H9 (cell line): ENCODE measurements around the gene OTP. TPM values are rescaled to one million over a fixed set of nuclear protein-coding genes. Genes with fewer than 3 reads are reported as not detected.

Source experiments
- DNase-seq: peaks from one replicate; pipeline ENCODE4 v3.0.0-alpha.2; 2017
- H2AFZ ChIP-seq: one replicate; pipeline ENCODE4 v1.6.1; 2013; ENCODE audit warnings: mild to moderate bottlenecking, low read length, control low read depth, moderate library complexity
- H2AK5ac ChIP-seq: 2 replicates; pipeline ENCODE4 v1.6.1; 2013; ENCODE audit warnings: low read length, control low read depth, mixed read lengths; ENCODE audit not compliant: insufficient read length
- H2BK120ac ChIP-seq: one replicate; pipeline ENCODE4 v1.6.1; 2013; ENCODE audit warnings: low read depth, mild to moderate bottlenecking, low read length, control low read depth, inconsistent platforms; ENCODE audit not compliant: poor library complexity, severe bottlenecking
- H2BK12ac ChIP-seq: 2 replicates; pipeline ENCODE4 v1.6.1; 2013; ENCODE audit warnings: low read length, control low read depth, mixed read lengths, low read depth; ENCODE audit not compliant: insufficient read length
- H2BK15ac ChIP-seq: 2 replicates; pipeline ENCODE4 v1.6.1; 2013; ENCODE audit warnings: low read depth, low read length, control low read depth
- H2BK20ac ChIP-seq: one replicate; pipeline ENCODE4 v1.6.1; 2013; ENCODE audit warnings: low read depth, mild to moderate bottlenecking, low read length, control low read depth, inconsistent platforms; ENCODE audit not compliant: poor library complexity, severe bottlenecking
- H2BK5ac ChIP-seq: 2 replicates; pipeline ENCODE4 v1.6.1; 2013; ENCODE audit warnings: low read length, control low read depth, mixed read lengths; ENCODE audit not compliant: insufficient read length
- H3K14ac ChIP-seq: 2 replicates; pipeline ENCODE4 v1.6.1; 2013; ENCODE audit warnings: low read length, control low read depth; ENCODE audit not compliant: insufficient read depth
- H3K18ac ChIP-seq: 2 replicates; pipeline ENCODE4 v1.6.1; 2013; ENCODE audit warnings: low read depth, mild to moderate bottlenecking, mixed read lengths, low read length, control low read depth; ENCODE audit not compliant: insufficient read length
- H3K23ac ChIP-seq: 2 replicates; pipeline ENCODE4 v1.6.1; 2013; ENCODE audit warnings: low read length, control low read depth, mixed read lengths, low read depth; ENCODE audit not compliant: insufficient read length
- H3K23me2 ChIP-seq: 2 replicates; pipeline ENCODE4 v1.6.1; 2013; ENCODE audit warnings: low read depth, mild to moderate bottlenecking, mixed read lengths, low read length, control low read depth; ENCODE audit not compliant: insufficient read length, poor library complexity, severe bottlenecking
- H3K27ac ChIP-seq: 2 replicates; pipeline ENCODE4 v1.5.1; 2013; ENCODE audit warnings: low read length, control low read depth, mixed read lengths, low read depth; ENCODE audit not compliant: insufficient read length
- H3K27me3 ChIP-seq: 2 replicates; pipeline ENCODE4 v1.6.1; 2013; ENCODE audit warnings: low read length, control low read depth, inconsistent platforms; ENCODE audit not compliant: insufficient read depth
- H3K4ac ChIP-seq: 2 replicates; pipeline ENCODE4 v1.6.1; 2013; ENCODE audit warnings: low read depth, mild to moderate bottlenecking, control low read depth, inconsistent platforms, low read length, moderate library complexity
- H3K4me1 ChIP-seq: 2 replicates; pipeline ENCODE4 v1.6.1; 2013; ENCODE audit warnings: low read length, control low read depth, inconsistent platforms; ENCODE audit not compliant: insufficient read depth
- H3K4me2 ChIP-seq: 2 replicates; pipeline ENCODE4 v1.6.1; 2013; ENCODE audit warnings: low read length, control low read depth, mixed read lengths; ENCODE audit not compliant: insufficient read length, insufficient read depth
- H3K56ac ChIP-seq: 2 replicates; pipeline ENCODE4 v1.6.1; 2013; ENCODE audit warnings: low read depth, mild to moderate bottlenecking, mixed read lengths, low read length, control low read depth; ENCODE audit not compliant: insufficient read length
- H3K79me1 ChIP-seq: 2 replicates; pipeline ENCODE4 v1.6.1; 2013; ENCODE audit warnings: low read depth, mild to moderate bottlenecking, moderate library complexity, low read length, control low read depth, inconsistent platforms; ENCODE audit not compliant: insufficient read depth, poor library complexity, severe bottlenecking
- H3K79me2 ChIP-seq: 2 replicates; pipeline ENCODE4 v1.6.1; 2013; ENCODE audit warnings: low read length, control low read depth, inconsistent platforms; ENCODE audit not compliant: insufficient read depth
- H3K9ac ChIP-seq: 2 replicates; pipeline ENCODE4 v1.6.1; 2013; ENCODE audit warnings: low read length, control low read depth, mixed read lengths; ENCODE audit not compliant: insufficient read length; ENCODE audit errors: extremely low read depth
- H3K9me3 ChIP-seq: one replicate; pipeline ENCODE4 v1.6.1; 2013; ENCODE audit warnings: low read depth, low read length, inconsistent platforms; ENCODE audit not compliant: control insufficient read depth
- H3T11ph ChIP-seq: one replicate; pipeline ENCODE4 v1.6.1; 2013; ENCODE audit warnings: mild to moderate bottlenecking, low read length, control low read depth, inconsistent platforms
- H4K20me1 ChIP-seq: one replicate; pipeline ENCODE4 v1.6.1; 2013; ENCODE audit not compliant: control insufficient read depth, insufficient read length, insufficient read depth
- H4K5ac ChIP-seq: 2 replicates; pipeline ENCODE4 v1.6.1; 2013; ENCODE audit warnings: low read depth, mild to moderate bottlenecking, mixed read lengths, low read length, control low read depth; ENCODE audit not compliant: insufficient read length
- H4K8ac ChIP-seq: replicated peaks from 2 replicates; pipeline ENCODE4 v1.6.1; 2013; ENCODE audit warnings: low read length, control low read depth, mixed read lengths, low read depth; ENCODE audit not compliant: insufficient read length
- H4K91ac ChIP-seq: 2 replicates; pipeline ENCODE4 v1.6.1; 2013; ENCODE audit warnings: low read depth, mild to moderate bottlenecking, moderate library complexity, mixed read lengths, low read length, control low read depth; ENCODE audit not compliant: insufficient read length
- H3K27ac Mint-ChIP-seq, 3 experiments: 2 replicates in 2 of 3; 3 replicates in 1 of 3; pipeline ENCODE4 v1.8.0; 2020 to 2021; ENCODE audit warnings: mixed read lengths in 3 of 3, mild to moderate bottlenecking in 1 of 3, moderate library complexity in 1 of 3
- H3K27me3 Mint-ChIP-seq: 2 replicates; pipeline ENCODE4 v1.8.0; 2021; ENCODE audit warnings: low read depth, mild to moderate bottlenecking, moderate library complexity, mixed read lengths
- H3K36me3 Mint-ChIP-seq, 3 experiments: 2 replicates in 2 of 3; 3 replicates in 1 of 3; pipeline ENCODE4 v1.8.0; 2020 to 2021; ENCODE audit warnings: low read depth in 3 of 3, mixed read lengths in 3 of 3; ENCODE audit not compliant: insufficient read depth in 1 of 3
- H3K4me1 Mint-ChIP-seq, 2 experiments: 2 replicates each; pipeline ENCODE4 v1.8.0; 2020; ENCODE audit warnings: mixed read lengths in 2 of 2
- H3K4me3 Mint-ChIP-seq, 2 experiments: 2 replicates in 1 of 2; 3 replicates in 1 of 2; pipeline ENCODE4 v1.8.0; 2020 to 2021; ENCODE audit warnings: mild to moderate bottlenecking in 2 of 2, mixed read lengths in 2 of 2, moderate library complexity in 1 of 2
- H3K9me3 Mint-ChIP-seq, 2 experiments: 2 replicates in 1 of 2; 3 replicates in 1 of 2; pipeline ENCODE4 v1.8.0; 2020; ENCODE audit warnings: mild to moderate bottlenecking in 2 of 2, mixed read lengths in 2 of 2, moderate library complexity in 1 of 2
- WGBS: extraction: QIAGEN DNeasy Blood & Tissue Kit; methylation state at CpG from one replicate; pipeline ENCODE4 v1.1.7; 2013; ENCODE audit warnings: missing lambda C conversion rate, low lambda C conversion rate, mixed read lengths; ENCODE audit not compliant: insufficient read length; ENCODE audit errors: extremely low coverage; 5-methylcytosine and 5-hydroxymethylcytosine counted together
- total RNA-seq: library from RNA; stranded (reverse); gene quantifications from 2 replicates; pipeline ENCODE4 v1.2.1, GENCODE V29; 2021
- TF ChIP-seq, protein P1 (sequence below): fragments of 200-600 bp; sonication (generic); conservative IDR thresholded peaks from 3 replicates; pipeline ENCODE4 v1.8.0; 2021; ENCODE audit warnings: antibody characterized with exemption, mild to moderate bottlenecking

The OTP gene
- total RNA-seq, 1 experiment from 2014 or later, result not detected

DNA sequence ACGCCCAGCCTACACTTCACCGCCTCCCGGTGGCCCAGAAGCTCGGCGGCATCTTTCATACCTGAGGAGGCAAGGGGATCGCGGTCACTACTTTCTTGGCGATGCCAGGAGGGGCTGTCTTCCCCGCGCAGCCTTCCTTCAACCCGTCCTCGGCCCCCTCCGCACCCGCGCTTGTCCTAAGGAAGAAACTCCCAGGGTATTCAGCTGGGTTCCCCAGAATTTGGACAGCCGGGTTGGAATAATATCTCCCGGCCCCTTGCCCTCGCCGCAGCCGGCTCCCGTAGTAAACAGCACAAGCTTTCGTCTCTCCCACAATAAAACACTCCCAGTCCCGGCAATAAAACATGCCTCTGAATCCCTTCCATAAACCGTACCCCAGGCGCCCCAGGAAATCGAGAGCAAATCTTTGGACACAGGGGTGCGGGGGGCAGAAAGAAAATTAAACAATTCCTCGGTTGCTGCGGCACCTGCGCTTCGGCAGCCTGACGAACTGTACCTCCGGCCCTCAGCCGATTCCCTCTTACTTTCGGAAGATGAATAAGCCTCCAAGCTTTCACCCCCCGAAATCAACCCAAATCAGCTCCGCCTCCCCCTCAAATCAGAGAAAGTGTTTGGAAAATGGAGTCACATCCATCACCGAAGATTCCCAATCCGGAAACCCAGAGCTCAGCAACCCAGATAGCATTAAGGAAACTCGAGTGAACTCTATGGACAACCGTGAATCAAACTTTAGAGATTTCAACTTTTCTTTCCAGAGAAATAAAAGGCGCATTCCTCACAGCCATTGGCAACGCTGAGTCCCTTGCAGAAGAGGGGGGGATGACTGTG, 1.1 kb downstream of the OTP start:
- no peak for DNase-seq
- H3K27ac Mint-ChIP-seq, result no peak overlapping the region
- H4K5ac ChIP-seq, result no peak overlapping the region
- H2AK5ac ChIP-seq, result no peak overlapping the region
- H3K27ac ChIP-seq, result no peak overlapping the region
- no peaks in the 10 kb centered on the region for H3K79me1 ChIP-seq
- no peaks in the 10 kb centered on the region for H3K9me3 ChIP-seq
- H3K4me3 Mint-ChIP-seq, result peak overlapping the region in 1 of 2 experiments; percentile 73; a peak in 3 of 5 replicates
- H3K18ac ChIP-seq, result no peak overlapping the region
- H3K14ac ChIP-seq, result no peak overlapping the region
- H2BK120ac ChIP-seq, result no peak overlapping the region
- no peak overlapping the region for H4K8ac ChIP-seq
- TF ChIP-seq, protein P1, sequence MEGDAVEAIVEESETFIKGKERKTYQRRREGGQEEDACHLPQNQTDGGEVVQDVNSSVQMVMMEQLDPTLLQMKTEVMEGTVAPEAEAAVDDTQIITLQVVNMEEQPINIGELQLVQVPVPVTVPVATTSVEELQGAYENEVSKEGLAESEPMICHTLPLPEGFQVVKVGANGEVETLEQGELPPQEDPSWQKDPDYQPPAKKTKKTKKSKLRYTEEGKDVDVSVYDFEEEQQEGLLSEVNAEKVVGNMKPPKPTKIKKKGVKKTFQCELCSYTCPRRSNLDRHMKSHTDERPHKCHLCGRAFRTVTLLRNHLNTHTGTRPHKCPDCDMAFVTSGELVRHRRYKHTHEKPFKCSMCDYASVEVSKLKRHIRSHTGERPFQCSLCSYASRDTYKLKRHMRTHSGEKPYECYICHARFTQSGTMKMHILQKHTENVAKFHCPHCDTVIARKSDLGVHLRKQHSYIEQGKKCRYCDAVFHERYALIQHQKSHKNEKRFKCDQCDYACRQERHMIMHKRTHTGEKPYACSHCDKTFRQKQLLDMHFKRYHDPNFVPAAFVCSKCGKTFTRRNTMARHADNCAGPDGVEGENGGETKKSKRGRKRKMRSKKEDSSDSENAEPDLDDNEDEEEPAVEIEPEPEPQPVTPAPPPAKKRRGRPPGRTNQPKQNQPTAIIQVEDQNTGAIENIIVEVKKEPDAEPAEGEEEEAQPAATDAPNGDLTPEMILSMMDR, result no peak
- H3K23me2 ChIP-seq, result peaks cover 12% of the 10 kb centered on the region
- H4K20me1 ChIP-seq, result no peaks in the 10 kb centered on the region
- H3K27me3 ChIP-seq, result peaks cover 85% of the 10 kb centered on the region
- H3T11ph ChIP-seq, result no peak overlapping the region
- no peak overlapping the region for H2AFZ ChIP-seq
- no peaks in the 10 kb centered on the region for H3K79me2 ChIP-seq
- no peak overlapping the region for H3K4me2 ChIP-seq
- no peak overlapping the region for H2BK15ac ChIP-seq
- H4K91ac ChIP-seq, result no peak overlapping the region
- no peak overlapping the region for H2BK20ac ChIP-seq
- H3K56ac ChIP-seq, result no peak overlapping the region
- no peak overlapping the region for H3K23ac ChIP-seq
- no peak overlapping the region for H2BK12ac ChIP-seq
- H2BK5ac ChIP-seq, result no peak overlapping the region
- WGBS, result no CpG with 5 or more reads among the region's 43 CpGs
- peaks cover 2 to 25% of the 10 kb centered on the region in 2 experiments; a peak in 4 of 5 replicates for H3K9me3 Mint-ChIP-seq
- H3K36me3 Mint-ChIP-seq, result peaks cover 0 to 1% (median 0%) of the 10 kb centered on the region in 3 experiments; a peak in 1 of 7 replicates
- no peak overlapping the region for H3K9ac ChIP-seq
- H3K4me1 ChIP-seq, result no peaks in the 10 kb centered on the region; the same call in 1 of the 2 replicates
- H3K4me1 Mint-ChIP-seq, result peaks cover 15 to 56% of the 10 kb centered on the region in 2 experiments
- H3K4ac ChIP-seq, result no peak overlapping the region
- peaks cover 100% of the 10 kb centered on the region for H3K27me3 Mint-ChIP-seq
